DOHH2 (cell line): ENCODE data around the gene CBL.
A peak's percentile ranks its signal among the peaks of the same experiment; 100 is the strongest.

Experiments
- H3F3A ChIP-seq: fragments of 200-600 bp; sonication (generic), shearing (Covaris generic); 2 replicates; pipeline ENCODE4 v1.6.0; 2016; ENCODE audit warnings: antibody characterized with exemption, mild to moderate bottlenecking; ENCODE audit not compliant: control insufficient read depth, insufficient read depth
- H3K27ac ChIP-seq: fragments of 200-600 bp; sonication (generic); 2 replicates; pipeline ENCODE4 v1.5.1; 2014; ENCODE audit warnings: low read depth, mild to moderate bottlenecking, low read length, moderate library complexity
- H3K27me3 ChIP-seq: fragments of 200-600 bp; sonication (generic); 2 replicates; pipeline ENCODE4 v1.6.1; 2014; ENCODE audit warnings: mild to moderate bottlenecking, low read length, mixed read lengths; ENCODE audit not compliant: control insufficient read depth
- H3K36me3 ChIP-seq: fragments of 200-600 bp; sonication (generic); 2 replicates; pipeline ENCODE4 v1.6.1; 2014; ENCODE audit warnings: mild to moderate bottlenecking, low read length, moderate library complexity, mixed read lengths; ENCODE audit not compliant: control insufficient read depth
- H3K4me1 ChIP-seq: fragments of 200-600 bp; sonication (generic); 2 replicates; pipeline ENCODE4 v1.6.1; 2014; ENCODE audit warnings: mild to moderate bottlenecking, low read length, mixed read lengths; ENCODE audit not compliant: control insufficient read depth
- H3K4me2 ChIP-seq: fragments of 200-600 bp; sonication (generic); 2 replicates; pipeline ENCODE4 v1.6.0; 2014; ENCODE audit warnings: mild to moderate bottlenecking, low read length, moderate library complexity
- H3K4me3 ChIP-seq: fragments of 200-600 bp; sonication (generic); 2 replicates; pipeline ENCODE4 v1.5.1; 2014; ENCODE audit warnings: mild to moderate bottlenecking, low read length, mixed read lengths
- H3K79me2 ChIP-seq: fragments of 200-600 bp; sonication (generic); 2 replicates; pipeline ENCODE4 v1.6.1; 2014; ENCODE audit warnings: mild to moderate bottlenecking, low read length, mixed read lengths; ENCODE audit not compliant: control insufficient read depth
- H3K9me2 ChIP-seq: fragments of 200-600 bp; sonication (generic); replicated peaks from 2 replicates; pipeline ENCODE4 v1.6.1; 2014; ENCODE audit warnings: mild to moderate bottlenecking, low read length, mixed read lengths; ENCODE audit not compliant: control insufficient read depth
- H3K9me3 ChIP-seq: fragments of 200-600 bp; sonication (generic); 2 replicates; pipeline ENCODE4 v1.6.1; 2014; ENCODE audit warnings: antibody characterized with exemption, low read length, mixed read lengths; ENCODE audit not compliant: control insufficient read depth, insufficient read depth
- H4K20me1 ChIP-seq: fragments of 200-600 bp; sonication (generic); 2 replicates; pipeline ENCODE4 v1.6.0; 2014; ENCODE audit warnings: low read depth, mild to moderate bottlenecking, antibody characterized with exemption, low read length, moderate library complexity; ENCODE audit not compliant: control insufficient read depth, insufficient read depth
- CTCF ChIP-seq: fragments of 200-600 bp; sonication (generic); IDR thresholded peaks from one replicate; pipeline ENCODE4 v1.5.1; 2014; ENCODE audit warnings: antibody characterized with exemption, mild to moderate bottlenecking, low read depth, low read length; ENCODE audit not compliant: poor library complexity, severe bottlenecking
- EZH2phosphoT487 ChIP-seq: fragments of 200-600 bp; sonication (generic); IDR thresholded peaks from 2 replicates; pipeline ENCODE4 v1.6.1; 2017; ENCODE audit warnings: borderline replicate concordance, mild to moderate bottlenecking, antibody characterized with exemption, low read length, moderate library complexity, mixed read lengths

Gene CBL

GRCh38 chr11:119310682-119311052 is 104.5 kb downstream of the CBL start:
- Histone ChIP-seq H3F3A (peaks cover 5% of the 10 kb centered on the region; the same call in 1 of the 2 replicates), H3K79me2 (no peaks in the 10 kb centered on the region), H3K4me1 (peaks cover 13% of the 10 kb centered on the region), H3K9me3 (no peaks in the 10 kb centered on the region), H4K20me1 (no peaks in the 10 kb centered on the region), H3K27me3 (peaks cover under 1% of the 10 kb centered on the region), H3K9me2 (no peaks in the 10 kb centered on the region), H3K4me3 (no peak overlapping the region), H3K27ac (no peak overlapping the region), H3K36me3 (peaks cover 7% of the 10 kb centered on the region; the same call in 1 of the 2 replicates), H3K4me2 (no peak overlapping the region)
- TF ChIP-seq EZH2phosphoT487, result no peak
- no peak for TF ChIP-seq CTCF

GRCh38 chr11:119314726-119315125 is 108.6 kb downstream of the CBL start:
- peaks cover 51% of the 10 kb centered on the region for H3K4me1 ChIP-seq
- peaks cover 5% of the 10 kb centered on the region; the same call in 1 of the 2 replicates for H3F3A ChIP-seq
- peak overlapping the region; percentile 66; the same call in 1 of the 2 replicates for H3K4me3 ChIP-seq
- H4K20me1 ChIP-seq, result no peaks in the 10 kb centered on the region
- no peak overlapping the region for H3K27ac ChIP-seq
- no peak for TF ChIP-seq EZH2phosphoT487
- no peak for TF ChIP-seq CTCF
- H3K79me2 ChIP-seq, result no peaks in the 10 kb centered on the region
- peaks cover 24% of the 10 kb centered on the region for H3K27me3 ChIP-seq
- no peaks in the 10 kb centered on the region for H3K36me3 ChIP-seq
- no peaks in the 10 kb centered on the region for H3K9me3 ChIP-seq
- H3K9me2 ChIP-seq, result no peaks in the 10 kb centered on the region
- peak overlapping the region; percentile 88 for H3K4me2 ChIP-seq

- H3K27ac ChIP-seq, result no peak overlapping the region
- peak overlapping the region; percentile 88 for H3K4me2 ChIP-seq
- peaks cover 57% of the 10 kb centered on the region for H3K4me1 ChIP-seq
- no peaks in the 10 kb centered on the region for H3K9me3 ChIP-seq
- no peaks in the 10 kb centered on the region for H3K9me2 ChIP-seq
- no peaks in the 10 kb centered on the region for H3K79me2 ChIP-seq
- TF ChIP-seq EZH2phosphoT487, result no peak
- no peak for TF ChIP-seq CTCF
- peaks cover 5% of the 10 kb centered on the region; the same call in 1 of the 2 replicates for H3F3A ChIP-seq
- H3K27me3 ChIP-seq, result peaks cover 24% of the 10 kb centered on the region
- no peaks in the 10 kb centered on the region for H3K36me3 ChIP-seq
- no peaks in the 10 kb centered on the region for H4K20me1 ChIP-seq
- peak overlapping the region; percentile 66 for H3K4me3 ChIP-seq
These were observed 109.2 kb downstream of the CBL start for GRCh38 chr11:119315131-119316015.
